H1 (cell line): ENCODE results near the gene TAS1R1. TPM values are rescaled to one million over a fixed set of nuclear protein-coding genes. Genes with fewer than 3 reads are reported as not detected.

Experiments used
- ASH2L ChIP-seq: fragments of 200-600, 300-600 bp; sonication (generic); IDR thresholded peaks from one replicate; pipeline ENCODE4 v1.7.1; 2017; ENCODE audit warnings: low read length
- BACH1 ChIP-seq: IDR thresholded peaks from 2 replicates; pipeline ENCODE4 v1.6.1; 2012; ENCODE audit warnings: low read length, improper control_type of control experiment
- BCL11A ChIP-seq, 2 experiments: IDR thresholded peaks; one replicate each; pipeline ENCODE4 v1.6.1; 2011; ENCODE audit warnings: low read depth in 2 of 2, low read length in 2 of 2, mild to moderate bottlenecking in 2 of 2
- BRCA1 ChIP-seq: IDR thresholded peaks from 2 replicates; pipeline ENCODE4 v1.6.1; 2012; ENCODE audit warnings: low read depth, low read length, improper control_type of control experiment
- CEBPB ChIP-seq: IDR thresholded peaks from 2 replicates; pipeline ENCODE4 v1.6.1; 2012; ENCODE audit warnings: low read depth, low read length
- CHD1 ChIP-seq: IDR thresholded peaks from 2 replicates; pipeline ENCODE4 v1.6.1; 2012; ENCODE audit warnings: low read depth, low read length, improper control_type of control experiment
- EP300 ChIP-seq, 2 experiments: IDR thresholded peaks; 1 replicate in 1 of 2; 2 replicates in 1 of 2; pipeline ENCODE4 v1.6.1; 2011 to 2012; ENCODE audit warnings: low read depth in 2 of 2, low read length in 2 of 2, mild to moderate bottlenecking in 2 of 2, borderline replicate concordance in 1 of 2, inconsistent platforms in 1 of 2, moderate library complexity in 1 of 2
- FOSL1 ChIP-seq: IDR thresholded peaks from 2 replicates; pipeline ENCODE4 v1.6.1; 2011; ENCODE audit warnings: mild to moderate bottlenecking, low read depth, low read length, moderate library complexity; ENCODE audit not compliant: insufficient read depth
- HDAC6 ChIP-seq: IDR thresholded peaks from one replicate; pipeline ENCODE4 v1.7.1; 2012; ENCODE audit warnings: low read depth, mild to moderate bottlenecking, inconsistent platforms, low read length, moderate library complexity
- JUN ChIP-seq: IDR thresholded peaks from 2 replicates; pipeline ENCODE4 v1.6.1; 2011; ENCODE audit warnings: low read depth, mild to moderate bottlenecking, improper control_type of control experiment, low read length
- JUND ChIP-seq: IDR thresholded peaks from 2 replicates; pipeline ENCODE4 v1.6.1; 2011; ENCODE audit warnings: mild to moderate bottlenecking, improper control_type of control experiment, low read length
- KDM1A ChIP-seq: fragments of 200-600, 300-600 bp; sonication (generic); IDR thresholded peaks from 2 replicates; pipeline ENCODE4 v1.7.1; 2016; ENCODE audit warnings: mild to moderate bottlenecking, low read length, borderline replicate concordance
- NANOG ChIP-seq: IDR thresholded peaks from 2 replicates; pipeline ENCODE4 v1.6.1; 2011; ENCODE audit warnings: low read length, low read depth, mild to moderate bottlenecking, inconsistent platforms; ENCODE audit not compliant: insufficient read depth, poor library complexity, severe bottlenecking
- NRF1 ChIP-seq: IDR thresholded peaks from 2 replicates; pipeline ENCODE4 v1.6.1; 2011; ENCODE audit warnings: mild to moderate bottlenecking, low read depth, low read length, improper control_type of control experiment
- POLR2AphosphoS5 ChIP-seq: IDR thresholded peaks from 2 replicates; pipeline ENCODE4 v1.6.1; 2011; ENCODE audit warnings: low read depth, low read length
- RXRA ChIP-seq: IDR thresholded peaks from 2 replicates; pipeline ENCODE4 v1.6.1; 2011; ENCODE audit warnings: low read depth, mild to moderate bottlenecking, low read length, moderate library complexity; ENCODE audit not compliant: insufficient read depth
- SAP30 ChIP-seq: fragments of 300-600 bp; sonication (generic); IDR thresholded peaks from 2 replicates; pipeline ENCODE4 v1.7.1; 2012; ENCODE audit warnings: low read length, moderate library complexity, mild to moderate bottlenecking, inconsistent platforms; ENCODE audit not compliant: insufficient read depth, insufficient replicate concordance
- SIN3A ChIP-seq, 2 experiments: IDR thresholded peaks in 1 of 2; conservative IDR thresholded peaks in 1 of 2; 2 replicates each; pipeline ENCODE4 v1.6.1; 2011 to 2012; ENCODE audit warnings: low read length in 2 of 2, improper control_type of control experiment in 1 of 2, low read depth in 1 of 2, mild to moderate bottlenecking in 1 of 2
- SP2 ChIP-seq: IDR thresholded peaks from 2 replicates; pipeline ENCODE4 v1.6.1; 2012; ENCODE audit warnings: mild to moderate bottlenecking, low read length, inconsistent platforms
- SRF ChIP-seq: IDR thresholded peaks from 2 replicates; pipeline ENCODE4 v1.6.1; 2011; ENCODE audit warnings: mild to moderate bottlenecking, low read depth, low read length, moderate library complexity
- TAF1 ChIP-seq: IDR thresholded peaks from 2 replicates; pipeline ENCODE4 v1.6.1; 2011; ENCODE audit warnings: mild to moderate bottlenecking, low read depth, low read length
- TAF7 ChIP-seq: optimal IDR thresholded peaks from 2 replicates; pipeline ENCODE3; 2011; ENCODE audit warnings: low read depth, mild to moderate bottlenecking, inconsistent platforms, low read length, moderate library complexity, borderline replicate concordance
- TBP ChIP-seq: IDR thresholded peaks from 2 replicates; pipeline ENCODE4 v1.6.1; 2011; ENCODE audit warnings: low read depth, low read length, improper control_type of control experiment
- USF2 ChIP-seq: IDR thresholded peaks from 2 replicates; pipeline ENCODE4 v1.6.1; 2011; ENCODE audit warnings: low read length, improper control_type of control experiment
- YY1 ChIP-seq: IDR thresholded peaks from 2 replicates; pipeline ENCODE4 v1.6.1; 2011; ENCODE audit warnings: low read depth, mild to moderate bottlenecking, low read length
- polyA plus RNA-seq, 7 experiments: library from polyadenylated mRNA; depleted of rRNA in 3 of 7; stranded (reverse) in 5 of 7; unstranded in 2 of 7; fragments of >200 nt in 5 of 7; fragments of 200-250 nt in 2 of 7; gene quantifications; 1 replicate in 5 of 7; 2 replicates in 1 of 7; 4 replicates in 1 of 7; pipeline versions ENCODE4 v1.2.1 to v1.2.3, GENCODE V29; 2011 to 2013; ENCODE audit warnings: missing spikeins in 2 of 7, mixed read lengths in 2 of 7
- total RNA-seq: library from RNA; stranded (reverse); fragmentation: NEBNext Ultra II Directional; extraction: Animal tissue kit (Norgen Biotek cat#: 25700); gene quantifications from 2 replicates; pipeline ENCODE4 v1.2.1, GENCODE V29; 2021

Gene TAS1R1
- total and polyA plus RNA-seq, 2 of the 8 experiments (the other 6 are each of a cell fraction or from before 2014, with no cell fraction given) = 0.26 TPM; not detected in 1

- TF ChIP-seq USF2 (no peak), FOSL1 (no peak), SRF (no peak), CEBPB (no peak), EP300 (IDR thresholded peaks at IDR 0.05; ENCODE audit: borderline replicate concordance in 1 of 2, low read depth in 2 of 2, low read length in 2 of 2) (no peak), TAF7 (no peak), HDAC6 (no peak), SIN3A (conservative IDR thresholded peaks at IDR 0.05 in 1 of 2, IDR thresholded peaks at IDR 0.05 in 1 of 2; ENCODE audit: low read depth in 1 of 2, low read length in 2 of 2) (0 out of 4 replicates have a peak, but pooled peaks of 1 of the 2 experiments have one; percentile 6), RXRA (no peak), TBP (peak; percentile 73; the same call in 1 of the 2 replicates), NANOG (no peak), POLR2AphosphoS5 (peak; percentile 67; the same call in 1 of the 2 replicates), JUN (no peak), YY1 (0 out of 2 replicates have a peak, but pooled peaks have one; percentile 5), BCL11A (IDR thresholded peaks at IDR 0.05; ENCODE audit: low read depth in 2 of 2, low read length in 2 of 2) (no peak), SP2 (no peak), KDM1A (0 out of 2 replicates have a peak, but pooled peaks have one; percentile 1), BACH1 (peak; percentile 80), TAF1 (peak; percentile 66), JUND (peak; percentile 44; the same call in 1 of the 2 replicates), ASH2L (no peak), SAP30 (no peak), CHD1 (no peak), BRCA1 (no peak), NRF1 (no peak)
Observed at GRCh38 chr1:6602669-6603237, 47.6 kb downstream of the TAS1R1 start, which contains the start of gene KLHL21 (continued).
